ENCODE data around the gene EHD4.

The EHD4 gene

GRCh38 chr15:41994772-41995475, 22.6 kb upstream of the EHD4 start:
- DNase-seq: no peak

GRCh38 chr15:41994171-41994650, 21.9 kb upstream of the EHD4 start:
- DNase-seq: no peak

- no peak for DNase-seq
These were observed 21.3 kb upstream of the EHD4 start for GRCh38 chr15:41993472-41994170.

DNA sequence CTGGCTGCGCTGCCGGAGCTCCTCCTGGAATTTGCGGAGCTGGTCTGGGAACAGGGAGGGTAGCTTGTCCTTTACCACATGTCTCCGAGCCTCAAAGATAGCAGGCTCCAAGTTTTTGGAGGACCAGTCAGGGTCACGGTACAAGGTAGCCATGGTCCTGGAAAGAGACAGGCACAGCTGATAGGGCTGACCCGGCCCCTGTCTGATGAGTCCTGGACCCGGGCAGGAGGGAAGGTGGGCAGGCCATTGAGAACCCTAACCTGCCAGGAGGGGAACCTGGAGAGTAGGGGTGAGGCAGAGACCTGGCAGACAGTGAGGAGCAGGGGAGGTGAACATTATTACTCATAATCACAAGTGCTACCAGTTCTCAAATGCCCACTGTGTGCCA, 20.4 kb upstream of the EHD4 start:
- DNase-seq: no peak

DNA sequence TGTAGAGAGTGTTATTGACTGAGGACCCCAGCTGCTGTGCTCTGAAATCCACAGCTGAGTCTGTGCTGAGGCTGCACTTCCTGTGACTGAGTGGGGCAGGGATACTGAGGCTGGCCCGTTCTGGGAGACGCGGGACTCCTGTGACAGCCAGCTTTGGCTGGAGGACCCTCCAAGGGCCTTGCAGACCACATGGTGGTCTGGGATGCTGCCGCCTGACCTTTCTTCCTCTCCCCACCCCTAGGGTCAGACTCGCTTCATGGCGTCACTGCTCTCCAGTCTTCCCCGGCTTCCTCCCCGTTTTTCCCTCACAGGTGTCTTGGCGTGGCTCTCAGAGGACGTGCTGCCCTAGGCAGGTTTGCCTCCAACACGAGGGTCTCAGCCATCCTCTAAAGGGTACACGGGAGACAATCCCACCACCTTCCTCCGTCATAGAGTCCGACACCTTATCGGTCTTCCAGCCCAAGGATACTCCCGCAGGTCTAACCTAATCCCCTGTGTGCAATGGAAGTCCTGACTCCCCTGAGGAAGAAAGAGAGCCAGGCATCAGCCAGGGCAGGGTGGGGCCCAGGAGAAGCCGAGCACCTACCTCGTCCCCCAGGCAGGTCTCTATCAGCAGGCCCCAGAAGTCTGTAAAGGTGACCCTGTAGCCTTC, 19.9 kb upstream of the EHD4 start:
- no peak for DNase-seq

DNA sequence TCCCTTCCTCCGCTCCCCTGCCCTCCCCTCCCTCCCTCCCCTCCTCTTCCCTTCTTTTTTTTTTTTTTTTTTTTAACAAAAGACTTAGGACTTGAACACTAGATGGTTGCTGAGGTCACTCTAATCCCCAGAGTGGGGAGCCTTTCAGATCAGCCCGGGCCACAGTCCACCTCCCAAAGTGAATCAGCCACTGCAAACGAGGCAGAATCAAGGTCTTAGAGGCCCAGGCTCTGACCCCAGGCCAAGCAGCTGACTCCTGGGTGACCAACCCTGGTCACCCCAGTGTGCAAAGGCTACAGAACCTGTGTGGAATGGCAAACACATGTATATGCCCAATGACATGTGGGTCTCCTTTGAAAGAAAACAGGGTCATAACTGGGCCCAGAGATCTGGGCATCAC, 18.3 kb upstream of the EHD4 start:
- no peak for DNase-seq

DNA sequence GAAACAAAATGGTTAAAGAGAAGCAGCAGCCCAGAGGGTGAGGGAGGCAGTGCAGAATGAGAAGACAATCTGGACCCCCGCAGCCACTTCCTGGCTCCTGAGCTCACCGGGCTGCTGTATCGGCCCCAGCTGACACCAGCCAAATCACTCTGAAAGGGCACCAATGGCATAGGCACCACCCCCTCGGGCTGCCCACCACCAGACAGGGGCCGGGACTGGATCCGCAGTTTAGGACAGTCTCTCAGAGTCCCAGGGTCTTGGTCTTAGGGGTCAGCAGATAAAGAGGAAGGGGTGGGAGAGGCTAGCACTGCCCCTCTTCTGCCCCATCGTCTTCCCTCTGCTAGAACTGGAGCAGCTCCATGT, 17.9 kb upstream of the EHD4 start:
- no peak for DNase-seq

GRCh38 chr15:41989573-41990242, 17.4 kb upstream of the EHD4 start:
- DNase-seq: no peak

- DNase-seq: no peak
These were observed 16.7 kb upstream of the EHD4 start for GRCh38 chr15:41988896-41989572.

DNA sequence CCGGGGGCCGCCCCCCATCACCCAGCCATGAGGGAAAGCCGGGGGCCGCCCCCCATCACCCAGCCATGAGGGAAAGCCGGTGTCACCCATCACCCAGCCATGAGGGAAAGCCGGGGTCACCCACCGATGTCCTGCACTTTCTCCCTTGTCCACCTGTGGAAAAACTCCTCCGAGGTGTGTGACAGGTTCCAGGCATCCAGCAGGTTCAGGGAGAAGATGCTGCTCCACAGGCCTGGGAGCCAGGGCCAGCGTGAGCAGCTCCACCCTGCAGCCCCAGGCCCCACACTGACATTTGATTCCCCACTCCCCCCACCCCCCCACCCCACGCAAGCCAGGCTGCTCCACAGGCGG, 15.5 kb upstream of the EHD4 start:
- no peak for DNase-seq

GRCh38 chr15:41987246-41987924, 15.0 kb upstream of the EHD4 start:
- no peak for DNase-seq

- no peak for DNase-seq
These were observed 13.1 kb upstream of the EHD4 start for GRCh38 chr15:41985236-41986160.

GRCh38 chr15:41984622-41985021, 12.3 kb upstream of the EHD4 start:
- no peak for DNase-seq

GRCh38 chr15:41983621-41984571, 11.5 kb upstream of the EHD4 start:
- DNase-seq: no peak

GRCh38 chr15:41983221-41983620, 10.9 kb upstream of the EHD4 start:
- no peak for DNase-seq

DNA sequence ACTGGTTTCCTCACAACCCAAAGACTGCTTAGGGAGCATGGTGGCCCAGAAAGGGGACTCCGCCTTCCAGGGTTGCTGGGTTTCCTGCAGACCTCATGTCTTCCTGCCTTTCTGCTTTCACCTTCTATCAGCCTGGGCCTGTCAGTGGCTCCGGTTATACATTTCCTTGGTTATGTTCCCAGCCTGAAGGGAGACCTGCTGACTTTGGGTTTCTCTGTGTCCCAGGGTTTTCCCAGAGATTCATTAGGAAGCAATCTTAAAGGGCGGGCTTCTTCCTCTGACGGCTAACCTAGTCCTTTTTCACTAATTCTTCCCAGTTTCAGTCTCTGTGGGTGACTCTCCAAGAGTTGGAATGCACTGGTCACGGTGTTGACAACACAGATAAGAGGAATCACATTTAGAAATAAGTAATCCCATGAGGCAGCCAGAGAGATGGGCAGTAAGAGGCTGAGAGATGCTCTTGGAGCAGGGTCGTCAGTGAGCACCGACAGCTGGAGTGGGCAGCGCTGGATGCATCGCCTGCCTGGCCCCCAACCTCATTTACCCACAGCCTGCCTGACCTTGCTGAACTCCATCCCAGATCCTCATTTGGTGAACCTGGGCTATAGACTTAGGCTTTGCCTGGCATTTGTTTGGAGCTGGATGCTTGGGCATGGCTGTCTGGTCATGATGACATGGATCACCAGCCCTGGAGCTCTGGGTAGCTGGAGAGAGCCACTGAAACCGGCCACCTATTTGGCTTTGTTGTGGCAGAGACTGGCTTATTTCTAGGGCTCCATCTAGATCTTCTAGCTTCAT, 10.0 kb upstream of the EHD4 start:
- no peak for DNase-seq

- no peak for DNase-seq
These were observed 9.2 kb upstream of the EHD4 start for GRCh38 chr15:41981371-41982132.

- no peak for DNase-seq
These were observed 8.4 kb upstream of the EHD4 start for GRCh38 chr15:41980654-41981323.
